Esophagus squamous epithelium (tissue), 5 donors: Measurements from ENCODE around the gene ANKS1A. TPM values are rescaled to one million over a fixed set of nuclear protein-coding genes. Genes with fewer than 3 reads are reported as not detected.

Source experiments
- DNase-seq: peaks from one replicate; lab custom pipeline; 2025; lab: John Stamatoyannopoulos, UW
- H3K27ac ChIP-seq, 4 donors: fragments of 200-600 bp; sonication (generic); one replicate each; pipeline ENCODE4 v1.5.1; 2016 to 2019; ENCODE audit warnings: mild to moderate bottlenecking in 1 of 4
- H3K27me3 ChIP-seq, 4 donors: fragments of 200-600 bp; sonication (generic); 1 replicate in 3 of 4; 2 replicates in 1 of 4; pipeline versions ENCODE4 v1.5.1 to v1.6.0; 2017 to 2021; ENCODE audit warnings: antibody characterized with exemption in 1 of 4
- H3K36me3 ChIP-seq, 3 donors: fragments of 200-600 bp; sonication (generic); one replicate each; pipeline ENCODE4 v1.5.1; 2016 to 2019
- H3K4me1 ChIP-seq, 3 donors: fragments of 200-600 bp; sonication (generic); one replicate each; pipeline ENCODE4 v1.5.1; 2017 to 2019
- H3K4me3 ChIP-seq, 4 donors: fragments of 200-600 bp; sonication (generic); 1 replicate in 3 of 4; 2 replicates in 1 of 4; pipeline ENCODE4 v1.5.1; 2016 to 2019; ENCODE audit warnings: mild to moderate bottlenecking in 2 of 4, moderate library complexity in 1 of 4
- H3K9me3 ChIP-seq, 3 donors: fragments of 200-600 bp; sonication (generic); one replicate each; pipeline ENCODE4 v1.5.1; 2016 to 2019
- CTCF ChIP-seq, 6 experiments: fragments of 450-650 bp in 4 of 6; fragments of 200-600 bp in 2 of 6; sonication (generic) in 2 of 6; IDR thresholded peaks; one replicate each; pipeline ENCODE4 v1.5.1; 2016 to 2019; ENCODE audit warnings: antibody characterized with exemption in 6 of 6, mild to moderate bottlenecking in 4 of 6, moderate library complexity in 4 of 6
- POLR2A ChIP-seq, 4 donors: fragments of 450-650 bp; IDR thresholded peaks; one replicate each; pipeline ENCODE4 v1.6.1; 2017; ENCODE audit warnings: antibody characterized with exemption in 4 of 4, mild to moderate bottlenecking in 4 of 4, moderate library complexity in 3 of 4
- WGBS, 2 donors: methylation state at CpG; one replicate each; pipeline ENCODE4 v1.1.5; 2018; 5-methylcytosine and 5-hydroxymethylcytosine counted together
- intact Hi-C: fragments of 100-400 bp; cut with DNase I; formaldehyde crosslinking; loops from one replicate; pipeline ENCODE4 v1.15.0; 2022
- total RNA-seq, 4 donors: library from RNA; depleted of rRNA; stranded (reverse); fragments of >200 nt; gene quantifications; one replicate each; pipeline ENCODE4 v1.1.0, GENCODE V29; 2016
- donor health status: DM: yes; HTN: yes; CAD: no.

ANKS1A gene
- total RNA-seq, 4 donors from 2014 or later = 12.6 to 27.1 (median 17.5) TPM

GRCh38 chr6:34864007-34864406, 25.0 kb upstream of the ANKS1A start:
- no peak overlapping the region for H3K27ac ChIP-seq
- peaks cover 0 to 98% (median 5%) of the 10 kb centered on the region in 3 donors for H3K36me3 ChIP-seq

GRCh38 chr6:34865107-34865506, 23.9 kb upstream of the ANKS1A start:
- no peaks in the 10 kb centered on the region for H3K9me3 ChIP-seq
- H3K27ac ChIP-seq = no peak overlapping the region
- intact Hi-C loops = no loop called here
- DNase-seq = no peak
- no peaks in the 10 kb centered on the region for H3K27me3 ChIP-seq
- H3K4me3 ChIP-seq = no peak overlapping the region
- H3K4me1 ChIP-seq = no peaks in the 10 kb centered on the region
- TF ChIP-seq POLR2A (IDR thresholded peaks at IDR 0.05) = no peak
- TF ChIP-seq CTCF (IDR thresholded peaks at IDR 0.05) = no peak
- peaks cover 0 to 94% (median 5%) of the 10 kb centered on the region in 3 donors for H3K36me3 ChIP-seq
- 73 to 75% methylated on average over 3 of the region's 3 CpGs for WGBS, 2 donors

More at GRCh38 chr6:34864007-34864406, 25.0 kb upstream of the ANKS1A start:
- Histone ChIP-seq H3K9me3 (no peaks in the 10 kb centered on the region), H3K4me1 (no peaks in the 10 kb centered on the region), H3K27me3 (no peaks in the 10 kb centered on the region), H3K4me3 (no peak overlapping the region)
- TF ChIP-seq POLR2A (IDR thresholded peaks at IDR 0.05) (no peak), CTCF (IDR thresholded peaks at IDR 0.05) (no peak)
- WGBS, 2 donors = 81 to 98% methylated on average over 4 of the region's 4 CpGs
- no peak for DNase-seq
- intact Hi-C loops = no loop called here

- no peaks in the 10 kb centered on the region for H3K27me3 ChIP-seq
- H3K36me3 ChIP-seq = peaks cover 0 to 94% (median 10%) of the 10 kb centered on the region in 3 donors
- no peak for DNase-seq
- H3K9me3 ChIP-seq = no peaks in the 10 kb centered on the region
- intact Hi-C loops = no loop called here
- no peak overlapping the region for H3K27ac ChIP-seq
- no peak overlapping the region for H3K4me3 ChIP-seq
- no peaks in the 10 kb centered on the region for H3K4me1 ChIP-seq
- no peak for TF ChIP-seq CTCF (IDR thresholded peaks at IDR 0.05)
- TF ChIP-seq POLR2A (IDR thresholded peaks at IDR 0.05) = no peak
- 74 to 81% methylated on average over 3 of the region's 3 CpGs for WGBS, 2 donors
Observed at GRCh38 chr6:34866509-34866908, 22.5 kb upstream of the ANKS1A start.

GRCh38 chr6:34867484-34867883, 21.6 kb upstream of the ANKS1A start:
- peaks cover 0 to 94% (median 10%) of the 10 kb centered on the region in 3 donors for H3K36me3 ChIP-seq
- 89 to 100% methylated on average over 1 to 3 of the region's 3 CpGs for WGBS, 2 donors
- intact Hi-C loops = no loop called here
- no peaks in the 10 kb centered on the region for H3K27me3 ChIP-seq
- TF ChIP-seq POLR2A (IDR thresholded peaks at IDR 0.05) = no peak
- TF ChIP-seq CTCF (IDR thresholded peaks at IDR 0.05) = no peak
- DNase-seq = no peak
- no peak overlapping the region for H3K27ac ChIP-seq
- no peaks in the 10 kb centered on the region for H3K9me3 ChIP-seq
- no peak overlapping the region for H3K4me3 ChIP-seq
- H3K4me1 ChIP-seq = no peaks in the 10 kb centered on the region

- Histone ChIP-seq H3K27ac (no peak overlapping the region), H3K4me3 (no peak overlapping the region), H3K4me1 (no peaks in the 10 kb centered on the region), H3K36me3 (peaks cover 0 to 96% (median 6%) of the 10 kb centered on the region in 3 donors), H3K27me3 (no peaks in the 10 kb centered on the region), H3K9me3 (no peaks in the 10 kb centered on the region)
- DNase-seq = no peak
- 89 to 97% methylated on average over 4 of the region's 4 CpGs for WGBS, 2 donors
- intact Hi-C loops = no loop called here
- TF ChIP-seq POLR2A (IDR thresholded peaks at IDR 0.05) (no peak), CTCF (IDR thresholded peaks at IDR 0.05) (no peak)
Observed at GRCh38 chr6:34871853-34872252, 17.2 kb upstream of the ANKS1A start.
